ENCODE measurements around the gene SCN2A. TPM values are rescaled to one million over a fixed set of nuclear protein-coding genes. Genes with fewer than 3 reads are reported as not detected.

Gene SCN2A
- total and polyA plus RNA-seq, 9 of the 15 experiments (the other 6 are each of a cell fraction or from before 2014, with no cell fraction given) = 0.08 to 0.69 (median 0.31) TPM; not detected in 1

DNA sequence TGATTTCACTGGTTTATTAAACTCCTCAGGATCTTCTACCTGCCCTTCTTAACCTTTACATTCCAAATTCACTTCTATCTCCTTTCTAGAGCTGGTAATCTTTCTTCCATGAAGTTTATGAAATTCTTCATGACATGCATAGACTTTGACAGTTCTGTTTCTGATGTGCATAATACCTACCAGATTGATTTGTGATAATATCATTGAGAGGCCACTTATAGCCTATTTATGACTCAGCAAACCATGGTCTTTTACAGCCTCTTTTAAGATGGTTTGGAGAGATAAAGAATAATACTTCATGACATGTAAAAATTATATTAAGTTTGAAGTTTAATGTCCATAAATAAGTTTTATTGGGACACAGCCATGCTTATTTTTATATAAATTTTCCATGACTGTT is 14.0 kb downstream of the SCN2A start:
- in situ Hi-C loops (cut with MboI) = no loop called here
- TF ChIP-seq NFYB (IDR thresholded peaks at IDR 0.05; ENCODE audit: extremely low read depth, insufficient read length) (no peak), FOXJ3 (CRISPR knock-in tag; IDR thresholded peaks at IDR 0.05) (no peak), ZNF75A (CRISPR knock-in tag; IDR thresholded peaks at IDR 0.05) (no peak), TAL1 (IDR thresholded peaks at IDR 0.05) (no peak), ARID3A (IDR thresholded peaks at IDR 0.05; ENCODE audit: borderline replicate concordance, low read depth, low read length) (no peak), HIVEP1 (CRISPR knock-in tag; IDR thresholded peaks at IDR 0.05) (no peak), RAD21 (CRISPR knock-in tag; conservative IDR thresholded peaks at IDR 0.05 in 1 of 2, IDR thresholded peaks at IDR 0.05 in 1 of 2) (no peak), ADNP (tag; IDR thresholded peaks at IDR 0.05) (no peak), POLR3A (IDR thresholded peaks at IDR 0.05; ENCODE audit: borderline replicate concordance, extremely low read depth, insufficient read depth, insufficient read length) (no peak), RCOR1 (IDR thresholded peaks at IDR 0.05; ENCODE audit: borderline replicate concordance in 1 of 2, low read depth in 2 of 2, low read length in 2 of 2) (no peak), MYC (IDR thresholded peaks at IDR 0.05; ENCODE audit: low read depth, low read length) (no peak), MYC (CRISPR knock-in tag; IDR thresholded peaks at IDR 0.05; ENCODE audit: borderline replicate concordance, low read depth) (no peak), HCFC1 (IDR thresholded peaks at IDR 0.05; ENCODE audit: low read depth, low read length) (no peak), FUS (optimal IDR thresholded peaks at IDR 0.05; ENCODE audit: low read depth, low read length) (no peak), RB1 (IDR thresholded peaks at IDR 0.05; ENCODE audit: low read depth) (no peak), PRPF4 (IDR thresholded peaks at IDR 0.05; ENCODE audit: insufficient read depth, low read depth, low read length, poor library complexity, severe bottlenecking) (no peak), CBX3 (IDR thresholded peaks at IDR 0.05; ENCODE audit: borderline replicate concordance in 1 of 2, low read length in 2 of 2) (no peak), TAF1 (IDR thresholded peaks at IDR 0.05; ENCODE audit: control insufficient read depth, extremely low read depth, insufficient read depth, low read length, severe bottlenecking) (no peak), MTA3 (IDR thresholded peaks at IDR 0.05; ENCODE audit: borderline replicate concordance) (no peak), EP400 (IDR thresholded peaks at IDR 0.05) (no peak)
- TF ChIP-seq, protein P1, sequence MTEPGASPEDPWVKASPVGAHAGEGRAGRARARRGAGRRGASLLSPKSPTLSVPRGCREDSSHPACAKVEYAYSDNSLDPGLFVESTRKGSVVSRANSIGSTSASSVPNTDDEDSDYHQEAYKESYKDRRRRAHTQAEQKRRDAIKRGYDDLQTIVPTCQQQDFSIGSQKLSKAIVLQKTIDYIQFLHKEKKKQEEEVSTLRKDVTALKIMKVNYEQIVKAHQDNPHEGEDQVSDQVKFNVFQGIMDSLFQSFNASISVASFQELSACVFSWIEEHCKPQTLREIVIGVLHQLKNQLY (CRISPR knock-in tag; conservative IDR thresholded peaks at IDR 0.05) = no peak
- H4K20me1 ChIP-seq (replicated peaks; ENCODE audit: control insufficient read depth, insufficient read depth, low read length) = no peaks in the 10 kb centered on the region
- H3K36me3 ChIP-seq (ENCODE audit: control insufficient read depth, insufficient read depth, low read length) = no peaks in the 10 kb centered on the region
- intact Hi-C loops (cut with micrococcal nuclease) = no loop called here
- no peak overlapping the region for H3K27ac ChIP-seq (ENCODE audit: extremely low read depth, low read depth, low read length)
- ATAC-seq (no peak), DNase-seq (ENCODE audit: extremely low read depth in 1 of 4, low spot score in 3 of 4) (no peak), FAIRE-seq (no peak)
- H3K4me1 ChIP-seq (replicated peaks in 1 of 2; ENCODE audit: control insufficient read depth in 2 of 2, insufficient read depth in 2 of 2, low read length in 2 of 2) = no peaks in the 10 kb centered on the region
- H3K9me1 ChIP-seq (ENCODE audit: control insufficient read depth, insufficient read depth, low read length) = no peaks in the 10 kb centered on the region
- H3K79me2 ChIP-seq (ENCODE audit: control insufficient read depth, insufficient read depth, low read length) = no peaks in the 10 kb centered on the region
- ChIA-PET POLR2A (no interaction called here), CTCF (ENCODE audit: low intra/inter-chr PET ratio) (no interaction called here)
- BruUV-seq (replicated peaks) = no TSS peak
- no peak overlapping the region for H3K4me3 ChIP-seq
- no peaks in the 10 kb centered on the region; the same call in 1 of the 2 replicates for H3K9me3 ChIP-seq (replicated peaks; ENCODE audit: control insufficient read depth, insufficient read depth, low read depth, low read length)
- no peak overlapping the region for H3K4me2 ChIP-seq (ENCODE audit: insufficient read depth, low read length)
- H3K27me3 ChIP-seq (ENCODE audit: control insufficient read depth in 2 of 2, insufficient read depth in 2 of 2, low read length in 2 of 2) = no peaks in the 10 kb centered on the region
- no peak overlapping the region for H3K9ac ChIP-seq (ENCODE audit: insufficient read depth in 1 of 2, low read depth in 2 of 2, low read length in 2 of 2)
- no peak overlapping the region for H2AFZ ChIP-seq (ENCODE audit: low read depth, low read length)
